ENCODE data around the gene AGAP1.

AGAP1 gene

DNA sequence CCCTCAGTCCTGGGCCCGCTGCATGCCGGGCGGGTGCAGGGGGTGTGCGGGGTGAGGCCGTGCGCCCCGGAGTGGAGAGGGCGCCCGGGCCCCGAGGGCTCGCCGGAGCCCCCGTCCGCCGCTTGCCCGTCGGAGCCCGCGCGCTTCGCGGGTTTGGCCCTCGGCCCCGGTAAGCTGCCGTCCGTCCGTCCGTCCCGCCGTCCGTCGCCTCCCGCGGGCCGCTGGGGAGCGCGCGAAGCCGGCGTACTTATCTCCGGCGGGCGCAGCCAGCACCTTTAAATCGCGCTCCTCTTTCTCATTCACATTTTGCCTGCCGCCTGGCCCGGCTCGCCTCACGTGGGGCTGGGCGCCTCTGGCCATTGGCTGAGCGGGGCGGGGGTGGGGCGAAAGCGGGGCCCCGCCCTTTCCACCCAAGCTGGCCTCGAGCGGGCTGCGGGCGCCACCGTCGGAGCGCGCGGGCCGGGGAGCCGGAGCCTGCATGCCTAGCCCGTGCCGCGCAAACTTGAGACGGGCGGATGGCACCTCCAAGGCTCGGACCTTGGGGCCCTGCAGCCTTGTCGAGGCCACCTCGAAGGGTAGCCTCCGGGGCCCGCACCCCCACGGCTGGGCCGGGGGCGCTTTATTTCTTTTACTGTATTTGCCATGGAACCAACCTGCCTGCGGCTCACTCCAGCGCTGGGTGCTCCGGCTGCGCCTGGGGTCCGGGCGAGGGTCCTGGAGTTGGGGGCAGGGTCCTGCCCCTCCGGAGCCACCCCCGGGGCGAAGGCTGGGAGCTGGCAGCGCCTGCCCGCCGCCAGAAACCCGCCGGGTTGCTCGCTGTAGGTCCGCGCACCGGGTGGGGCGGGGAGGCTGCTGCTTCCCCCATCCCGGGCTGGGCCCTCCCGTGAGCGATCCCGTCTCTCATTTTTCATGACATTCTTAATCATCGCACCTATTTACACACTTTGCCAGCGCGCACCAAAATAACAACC is 674.6 kb downstream of the AGAP1 start, which contains the start of gene GBX2:
Gene GBX2 (minus strand): TSS at position 277 of the 971 bp plus-strand sequence. CDS start 415 bp downstream, outside the sequence.
- DNase-seq (ENCODE audit: low read depth), result peak; percentile 81
- TF ChIP-seq, protein P1, sequence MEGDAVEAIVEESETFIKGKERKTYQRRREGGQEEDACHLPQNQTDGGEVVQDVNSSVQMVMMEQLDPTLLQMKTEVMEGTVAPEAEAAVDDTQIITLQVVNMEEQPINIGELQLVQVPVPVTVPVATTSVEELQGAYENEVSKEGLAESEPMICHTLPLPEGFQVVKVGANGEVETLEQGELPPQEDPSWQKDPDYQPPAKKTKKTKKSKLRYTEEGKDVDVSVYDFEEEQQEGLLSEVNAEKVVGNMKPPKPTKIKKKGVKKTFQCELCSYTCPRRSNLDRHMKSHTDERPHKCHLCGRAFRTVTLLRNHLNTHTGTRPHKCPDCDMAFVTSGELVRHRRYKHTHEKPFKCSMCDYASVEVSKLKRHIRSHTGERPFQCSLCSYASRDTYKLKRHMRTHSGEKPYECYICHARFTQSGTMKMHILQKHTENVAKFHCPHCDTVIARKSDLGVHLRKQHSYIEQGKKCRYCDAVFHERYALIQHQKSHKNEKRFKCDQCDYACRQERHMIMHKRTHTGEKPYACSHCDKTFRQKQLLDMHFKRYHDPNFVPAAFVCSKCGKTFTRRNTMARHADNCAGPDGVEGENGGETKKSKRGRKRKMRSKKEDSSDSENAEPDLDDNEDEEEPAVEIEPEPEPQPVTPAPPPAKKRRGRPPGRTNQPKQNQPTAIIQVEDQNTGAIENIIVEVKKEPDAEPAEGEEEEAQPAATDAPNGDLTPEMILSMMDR (IDR thresholded peaks at IDR 0.05; ENCODE audit: insufficient read depth, low read depth, low read length, missing control alignments), result no peak
- no peak within 1 kb of the TSS for H3K4me3 ChIP-seq (ENCODE audit: low read length)

DNA sequence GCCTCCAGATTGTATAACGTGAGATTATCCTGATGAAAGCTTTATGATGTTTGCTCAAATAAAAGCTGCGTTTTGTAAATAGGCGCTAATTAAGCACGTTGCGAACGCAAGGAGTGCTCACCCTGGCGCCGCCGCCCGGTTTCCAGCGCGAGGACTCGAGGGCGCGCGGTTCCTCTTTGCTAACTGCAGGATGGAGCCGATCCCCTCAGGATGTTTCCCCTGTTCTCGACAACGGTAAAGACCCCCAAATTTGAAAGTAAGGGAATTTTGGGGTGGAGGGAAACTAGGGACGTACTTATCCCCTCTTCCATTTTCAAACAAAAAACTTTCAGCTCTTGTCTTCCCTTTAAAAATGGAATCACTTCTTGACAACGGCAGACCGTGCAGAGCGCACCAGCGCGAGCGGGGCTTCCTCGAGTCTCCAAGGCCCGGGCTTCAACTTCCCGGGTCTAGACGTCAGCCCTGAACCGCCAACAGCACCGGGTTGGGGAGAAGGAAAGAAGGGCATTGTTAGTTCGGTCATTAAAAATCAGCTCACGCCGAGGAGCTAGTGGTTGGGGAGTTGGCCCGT is 675.4 kb downstream of the AGAP1 start:
- no peak overlapping the region for H3K4me3 ChIP-seq (ENCODE audit: low read length)
- no peak for DNase-seq (ENCODE audit: low read depth)
- TF ChIP-seq, protein P1 (IDR thresholded peaks at IDR 0.05; ENCODE audit: insufficient read depth, low read depth, low read length, missing control alignments), result no peak

DNA sequence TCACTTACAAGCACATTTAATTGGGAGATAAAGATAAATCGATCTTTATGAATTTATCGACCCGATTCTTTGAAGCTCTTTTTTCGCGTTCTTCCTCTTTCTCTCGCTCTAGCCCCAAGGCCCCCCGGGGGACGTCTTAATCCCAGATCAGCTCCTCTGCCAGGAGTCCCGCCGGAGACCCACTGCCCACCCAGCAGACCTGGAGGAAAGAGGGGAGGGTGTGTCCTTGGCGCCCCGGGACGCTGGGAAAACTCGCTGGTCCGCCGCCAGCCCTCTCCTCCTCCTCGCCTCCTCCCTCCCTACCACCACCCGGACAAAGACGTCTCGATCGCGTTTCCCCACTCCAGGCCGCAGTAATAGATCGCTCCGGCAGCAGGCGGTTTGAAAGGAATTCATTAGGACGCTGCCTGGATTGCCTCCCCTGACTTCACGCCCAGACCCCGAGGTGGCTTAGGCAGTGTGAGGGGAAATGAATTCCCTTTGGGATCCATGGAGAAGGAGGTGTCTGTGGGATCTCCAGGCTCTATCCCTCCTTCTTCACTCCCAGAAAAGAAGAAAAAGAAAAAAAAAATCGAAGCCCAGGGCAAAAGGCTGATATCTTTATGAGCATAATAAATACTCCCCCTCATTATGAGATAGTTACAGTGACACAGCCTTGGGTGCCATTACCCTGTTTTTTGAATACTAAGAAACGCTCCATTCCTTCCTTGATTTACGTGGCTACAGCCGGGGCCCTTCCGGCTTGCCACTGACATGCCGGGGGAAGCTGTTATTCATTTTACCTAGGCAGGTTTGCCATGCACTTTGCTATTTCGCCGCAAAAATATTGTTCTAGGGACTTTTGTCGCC is 676.1 kb downstream of the AGAP1 start:
- no peak for DNase-seq (ENCODE audit: low read depth)
- TF ChIP-seq, protein P1 (IDR thresholded peaks at IDR 0.05; ENCODE audit: insufficient read depth, low read depth, low read length, missing control alignments), result no peak

DNA sequence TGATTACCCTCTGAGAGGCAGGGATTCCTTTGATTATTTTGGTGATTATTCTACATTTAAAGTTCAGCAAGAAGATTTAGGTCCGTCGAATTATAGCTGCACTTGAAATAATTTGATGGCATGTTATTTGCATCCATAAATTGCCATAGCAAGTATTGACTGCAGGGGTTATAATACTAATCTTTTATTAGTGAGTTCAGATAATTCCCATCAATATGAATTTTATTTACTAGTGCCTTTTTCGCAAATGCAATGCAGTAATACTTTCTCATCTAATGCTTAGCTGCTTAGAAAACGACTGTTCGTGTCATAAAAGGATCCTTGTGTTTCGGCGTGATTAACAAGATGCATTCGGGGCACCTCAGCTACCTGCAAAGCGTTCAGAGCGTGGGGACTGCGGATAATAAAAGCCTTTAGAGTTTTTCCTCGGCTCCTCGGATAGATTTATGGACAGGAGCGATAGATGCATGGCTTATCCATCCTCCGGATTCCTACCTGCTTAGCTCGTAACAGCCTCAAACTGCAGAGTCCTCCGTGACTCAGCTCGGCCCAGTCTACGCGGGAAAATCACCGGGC is 676.8 kb downstream of the AGAP1 start:
- no peak for DNase-seq (ENCODE audit: low read depth)
- H3K4me3 ChIP-seq (ENCODE audit: low read length), result no peak overlapping the region

More for the DNA sequence above, 676.1 kb downstream of the AGAP1 start:
- H3K4me3 ChIP-seq (ENCODE audit: low read length), result no peak overlapping the region

DNA sequence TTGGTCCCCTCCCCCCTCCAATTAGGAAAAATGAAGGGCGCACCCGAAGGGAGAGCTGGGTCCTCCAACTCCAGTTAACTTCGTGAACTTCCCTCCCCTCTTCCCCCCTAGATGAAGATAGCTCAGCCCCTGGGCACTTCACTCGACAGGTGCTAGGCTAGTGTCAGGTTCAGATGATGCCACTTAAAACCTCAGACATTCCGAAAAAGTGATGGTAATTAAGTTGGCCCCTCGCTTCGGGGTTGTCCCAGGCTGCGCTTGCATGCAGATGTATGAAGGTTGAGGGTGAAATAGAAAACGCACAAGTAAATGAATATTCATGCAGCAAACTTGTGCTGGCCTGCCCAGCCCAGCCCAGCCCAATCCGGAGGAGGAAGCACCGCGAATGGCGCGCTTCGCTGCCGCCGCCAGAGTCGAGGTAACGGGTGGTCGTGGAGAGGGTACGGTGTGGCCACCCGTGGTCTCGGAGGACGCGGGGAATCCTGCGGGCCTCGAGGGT is 677.4 kb downstream of the AGAP1 start:
- peak; percentile 60 for DNase-seq (ENCODE audit: low read depth)
- TF ChIP-seq, protein P1 (IDR thresholded peaks at IDR 0.05; ENCODE audit: insufficient read depth, low read depth, low read length, missing control alignments), result no peak
- peak overlapping the region; percentile 33 for H3K4me3 ChIP-seq (ENCODE audit: low read length)

More for the DNA sequence above, 676.8 kb downstream of the AGAP1 start:
- TF ChIP-seq, protein P1 (IDR thresholded peaks at IDR 0.05; ENCODE audit: insufficient read depth, low read depth, low read length, missing control alignments), result no peak

DNA sequence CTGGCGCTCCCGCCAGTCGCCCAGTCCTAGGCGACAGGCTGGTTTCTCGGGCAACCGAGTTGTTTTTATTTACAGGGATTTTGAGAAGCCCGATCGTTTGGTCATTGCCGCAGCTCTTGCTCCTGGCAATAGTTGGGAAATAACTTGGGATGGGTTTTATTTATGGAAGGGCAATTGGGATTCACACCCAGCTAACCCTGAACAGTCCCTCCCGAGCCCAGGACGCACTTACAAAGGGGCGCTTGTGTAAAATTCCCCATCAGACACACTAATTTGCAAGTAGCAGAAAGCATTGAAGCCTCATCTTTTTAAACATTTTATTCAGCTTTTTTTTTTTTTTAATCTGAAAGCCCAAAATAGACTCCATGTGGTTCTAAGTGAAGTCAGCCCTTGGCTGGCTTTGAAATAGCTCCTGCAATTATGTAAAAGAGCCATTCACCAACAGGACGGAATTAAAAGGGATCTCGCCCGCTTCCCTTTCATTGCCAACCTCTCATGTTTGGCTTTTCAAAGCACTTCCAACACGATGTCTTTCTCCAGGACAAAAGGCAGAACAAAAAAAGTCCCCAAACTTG is 677.9 kb downstream of the AGAP1 start:
- TF ChIP-seq, protein P1 (IDR thresholded peaks at IDR 0.05; ENCODE audit: insufficient read depth, low read depth, low read length, missing control alignments), result no peak
- DNase-seq (ENCODE audit: low read depth), result no peak
- H3K4me3 ChIP-seq (ENCODE audit: low read length), result peak overlapping the region; percentile 33

All from epithelial cell of esophagus (primary cell).